ENCODE results near the gene TGFB1I1.
"Not testable (repeated sequence)": the region's sequence is repeated elsewhere in the genome, so short reads cannot be mapped to it uniquely, and the experiment has no call there.

TGFB1I1 gene

DNA sequence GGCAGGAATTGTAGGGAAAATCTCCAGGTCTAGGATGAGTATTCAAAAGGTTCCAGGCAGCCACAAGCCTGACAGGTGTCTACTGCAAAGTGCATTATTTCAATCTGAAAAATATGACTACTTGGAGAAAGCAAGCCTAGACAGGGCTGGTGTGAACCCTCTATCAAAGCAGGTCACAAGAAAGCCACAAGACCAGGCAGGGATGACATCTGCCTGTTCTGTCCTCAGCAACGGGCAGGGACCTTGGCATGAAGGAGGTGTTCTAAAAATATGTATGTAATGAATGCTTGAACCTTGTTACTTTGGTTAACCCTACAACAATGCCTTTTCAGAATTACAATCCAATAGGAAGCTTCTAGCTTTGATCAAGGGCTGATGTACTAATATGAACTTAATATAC lies 42.6 kb upstream of the TGFB1I1 start:
- H3K27ac ChIP-seq, result no peak overlapping the region

GRCh38 chr16:31429796-31430195 lies 42.2 kb upstream of the TGFB1I1 start:
- no peak overlapping the region for H3K27ac ChIP-seq
- TF ChIP-seq ZFX (IDR thresholded peaks at IDR 0.05), result no peak
- TF ChIP-seq, protein P1, sequence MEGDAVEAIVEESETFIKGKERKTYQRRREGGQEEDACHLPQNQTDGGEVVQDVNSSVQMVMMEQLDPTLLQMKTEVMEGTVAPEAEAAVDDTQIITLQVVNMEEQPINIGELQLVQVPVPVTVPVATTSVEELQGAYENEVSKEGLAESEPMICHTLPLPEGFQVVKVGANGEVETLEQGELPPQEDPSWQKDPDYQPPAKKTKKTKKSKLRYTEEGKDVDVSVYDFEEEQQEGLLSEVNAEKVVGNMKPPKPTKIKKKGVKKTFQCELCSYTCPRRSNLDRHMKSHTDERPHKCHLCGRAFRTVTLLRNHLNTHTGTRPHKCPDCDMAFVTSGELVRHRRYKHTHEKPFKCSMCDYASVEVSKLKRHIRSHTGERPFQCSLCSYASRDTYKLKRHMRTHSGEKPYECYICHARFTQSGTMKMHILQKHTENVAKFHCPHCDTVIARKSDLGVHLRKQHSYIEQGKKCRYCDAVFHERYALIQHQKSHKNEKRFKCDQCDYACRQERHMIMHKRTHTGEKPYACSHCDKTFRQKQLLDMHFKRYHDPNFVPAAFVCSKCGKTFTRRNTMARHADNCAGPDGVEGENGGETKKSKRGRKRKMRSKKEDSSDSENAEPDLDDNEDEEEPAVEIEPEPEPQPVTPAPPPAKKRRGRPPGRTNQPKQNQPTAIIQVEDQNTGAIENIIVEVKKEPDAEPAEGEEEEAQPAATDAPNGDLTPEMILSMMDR (conservative IDR thresholded peaks at IDR 0.05), result no peak

More for the DNA sequence above, 42.6 kb upstream of the TGFB1I1 start:
- TF ChIP-seq ZFX (IDR thresholded peaks at IDR 0.05), result no peak
- TF ChIP-seq, protein P1 (conservative IDR thresholded peaks at IDR 0.05), result no peak

GRCh38 chr16:31430380-31431052 lies 41.4 kb upstream of the TGFB1I1 start:
- TF ChIP-seq, protein P1 (conservative IDR thresholded peaks at IDR 0.05), result no peak
- TF ChIP-seq ZFX (IDR thresholded peaks at IDR 0.05), result no peak
- H3K27ac ChIP-seq, result no peak overlapping the region

GRCh38 chr16:31435341-31436220 lies 36.4 kb upstream of the TGFB1I1 start:
- no peak overlapping the region for H3K27ac ChIP-seq
- TF ChIP-seq, protein P1 (conservative IDR thresholded peaks at IDR 0.05), result no peak
- no peak for TF ChIP-seq ZFX (IDR thresholded peaks at IDR 0.05)

- H3K27ac ChIP-seq, result no peak overlapping the region
- TF ChIP-seq, protein P1 (conservative IDR thresholded peaks at IDR 0.05), result no peak
- no peak for TF ChIP-seq ZFX (IDR thresholded peaks at IDR 0.05)
Observed at GRCh38 chr16:31436221-31437045, 35.5 kb upstream of the TGFB1I1 start.

DNA sequence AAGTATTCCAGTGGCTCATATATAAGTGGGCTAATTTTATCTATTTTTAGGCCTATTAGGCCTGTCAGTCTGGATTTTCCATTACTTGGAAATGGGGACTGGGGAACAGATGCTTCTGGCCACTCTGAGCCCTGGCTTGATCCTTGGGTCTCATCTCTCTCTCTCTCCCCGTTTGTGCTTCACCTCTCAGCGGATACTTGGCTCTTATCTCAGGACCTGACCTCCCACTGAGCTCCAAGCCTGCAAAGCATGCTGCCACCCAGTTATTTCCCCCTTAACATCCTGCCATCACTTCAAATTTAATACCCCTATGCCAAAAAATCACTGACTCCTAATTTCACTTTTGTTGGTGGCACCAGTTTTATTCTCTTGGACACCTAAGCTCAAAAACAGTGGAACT lies 33.5 kb upstream of the TGFB1I1 start:
- TF ChIP-seq ZFX (IDR thresholded peaks at IDR 0.05), result no peak
- TF ChIP-seq, protein P1 (conservative IDR thresholded peaks at IDR 0.05), result no peak
- H3K27ac ChIP-seq, result no peak overlapping the region

DNA sequence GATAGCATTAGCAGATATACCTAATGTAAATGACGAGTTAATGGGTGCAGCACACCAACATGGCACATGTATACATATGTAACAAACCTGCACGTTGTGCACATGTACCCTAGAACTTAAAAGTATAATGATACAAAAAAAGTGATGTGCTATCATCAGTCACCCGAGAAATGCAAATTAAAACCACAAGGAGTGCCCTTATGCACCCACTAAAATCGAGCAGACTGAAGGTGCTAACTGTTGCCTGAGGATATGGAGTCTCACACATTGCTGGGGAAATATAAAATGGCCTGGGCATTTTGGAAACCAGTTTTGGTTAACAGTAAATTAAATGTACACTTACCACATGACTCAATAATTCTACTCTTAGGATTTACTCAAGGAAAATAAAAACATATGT lies 32.9 kb upstream of the TGFB1I1 start:
- H3K27ac ChIP-seq, result not testable (repeated sequence)

Data from C4-2B (cell line).